GM18868 (cell line): ENCODE data around the gene GPR158.

Experiments
- ATAC-seq: cut with Tn5 transposase; IDR thresholded peaks from one replicate; pipeline ENCODE4 v1.9.1; 2021; ENCODE audit warnings: mild to moderate bottlenecking, moderate library complexity; ENCODE audit not compliant: unreplicated experiment

Gene GPR158

GRCh38 chr10:25392132-25392531 lies 217.3 kb downstream of the GPR158 start:
- ATAC-seq: no peak

DNA sequence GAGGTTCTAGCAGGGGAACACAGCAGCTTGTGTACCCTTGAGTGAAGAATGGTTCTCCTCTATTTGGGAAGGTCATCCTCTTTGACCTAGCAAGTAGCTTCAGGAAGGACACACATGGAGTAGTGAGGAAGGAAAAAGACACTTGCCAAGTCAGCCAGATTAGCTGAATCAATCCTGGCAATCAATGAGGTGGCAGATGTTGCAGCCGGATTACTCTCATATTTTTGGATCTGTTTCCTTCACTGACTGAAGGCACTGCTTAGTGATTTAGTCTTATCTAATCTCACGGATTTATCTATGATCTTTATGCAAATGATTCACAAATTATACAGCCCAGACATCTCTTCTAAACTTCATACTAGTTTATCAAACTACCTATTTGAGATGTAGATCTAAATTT lies 218.8 kb downstream of the GPR158 start:
- ATAC-seq: no peak

GRCh38 chr10:25398680-25399079 lies 223.9 kb downstream of the GPR158 start:
- ATAC-seq: no peak

GRCh38 chr10:25405871-25406270 lies 231.1 kb downstream of the GPR158 start:
- no peak for ATAC-seq

DNA sequence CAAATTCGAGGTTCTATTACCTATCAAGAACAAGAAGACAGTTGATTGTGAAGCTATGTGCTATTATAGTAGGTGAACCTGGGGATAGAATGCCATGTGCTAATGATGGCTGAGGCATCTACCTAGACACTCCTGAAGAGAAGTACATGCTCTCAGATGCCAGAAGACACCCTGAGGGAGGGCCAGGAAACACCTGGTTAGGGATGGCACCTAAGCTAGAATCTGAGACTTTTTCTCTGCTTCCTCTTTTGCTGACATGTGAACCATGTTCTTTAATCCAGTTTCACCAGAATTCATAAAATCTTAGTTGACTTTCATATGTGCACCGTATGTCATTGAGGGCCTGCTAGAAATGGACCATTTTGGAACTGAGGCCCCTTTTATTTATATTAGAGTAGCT lies 242.8 kb downstream of the GPR158 start:
- ATAC-seq: no peak

DNA sequence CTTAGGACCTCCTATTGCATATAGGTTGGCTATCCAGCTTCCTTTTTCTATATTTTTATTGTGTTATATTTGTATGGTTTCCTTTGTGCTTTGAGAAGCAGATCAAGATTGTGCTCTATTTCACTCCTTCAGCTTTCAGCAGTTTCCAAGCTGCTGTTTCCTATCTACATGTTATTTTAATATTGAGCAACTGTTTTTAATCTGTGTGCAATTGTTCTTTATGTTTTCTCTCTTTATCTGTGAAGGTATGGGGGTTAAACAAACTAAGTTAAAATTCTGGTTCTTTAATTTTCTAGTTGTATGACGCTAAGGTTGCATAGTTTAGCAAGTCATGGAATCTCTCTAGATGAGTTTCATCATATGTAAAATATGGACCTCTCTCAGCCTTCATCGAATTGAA lies 251.0 kb downstream of the GPR158 start:
- ATAC-seq: no peak

DNA sequence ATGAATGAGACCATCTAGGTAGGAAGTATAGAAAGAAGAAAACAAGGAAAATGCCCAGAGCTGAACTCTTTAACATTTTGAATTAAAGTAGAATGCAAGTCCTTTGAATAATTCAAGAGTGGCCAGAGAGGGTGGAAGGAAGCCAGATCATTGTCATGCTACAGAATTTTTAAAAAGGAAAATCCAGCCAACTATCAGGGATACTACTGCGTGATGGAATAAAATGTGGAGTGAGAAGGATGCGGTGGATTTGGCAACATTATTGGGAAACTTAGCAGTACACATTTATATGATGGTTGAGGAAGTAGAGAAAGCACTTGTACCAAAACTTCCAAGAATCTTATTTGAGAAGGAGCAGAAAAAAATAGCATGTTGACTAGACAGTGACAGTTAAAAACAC lies 261.6 kb downstream of the GPR158 start:
- ATAC-seq: no peak

GRCh38 chr10:25441270-25441669 lies 266.5 kb downstream of the GPR158 start:
- no peak for ATAC-seq

DNA sequence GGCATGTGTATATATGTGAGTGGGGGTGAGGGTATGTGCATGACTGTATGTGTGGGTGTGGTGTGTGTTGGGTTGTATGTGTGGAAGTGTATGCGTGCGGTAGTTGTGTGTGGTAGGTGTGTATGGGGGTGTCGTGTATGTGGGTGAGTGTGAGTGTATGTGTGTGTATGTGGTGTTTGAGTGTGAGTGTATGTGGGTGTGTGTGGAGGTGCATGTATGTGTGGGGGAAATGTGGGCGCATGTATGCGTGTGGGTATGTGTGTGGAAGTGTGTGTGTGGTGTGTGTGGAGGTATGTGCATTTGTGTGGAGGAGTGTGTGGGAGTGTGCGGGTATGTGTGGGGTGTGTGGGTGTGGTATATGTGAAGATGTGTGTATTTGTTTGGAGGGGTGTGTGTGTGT lies 269.5 kb downstream of the GPR158 start:
- ATAC-seq: no peak

DNA sequence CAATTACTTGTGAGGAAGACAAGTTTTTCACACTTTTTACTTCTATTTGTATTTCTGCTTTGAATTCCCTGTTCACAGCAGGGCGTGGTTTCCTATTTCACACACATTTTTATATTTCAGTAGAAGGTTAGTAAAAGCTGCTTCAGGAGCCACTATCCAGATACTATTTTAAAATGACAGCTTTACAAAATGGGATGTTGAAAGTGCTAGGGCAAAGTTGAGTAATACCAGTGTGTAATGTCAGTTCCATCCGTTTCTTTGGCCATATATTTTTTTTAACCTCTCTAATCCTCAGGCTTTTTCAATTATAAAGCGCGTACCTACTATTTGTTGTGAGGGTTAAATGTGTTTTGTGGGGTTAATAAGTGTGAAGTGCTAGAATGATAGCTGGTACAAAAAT lies 276.6 kb downstream of the GPR158 start:
- ATAC-seq: no peak

DNA sequence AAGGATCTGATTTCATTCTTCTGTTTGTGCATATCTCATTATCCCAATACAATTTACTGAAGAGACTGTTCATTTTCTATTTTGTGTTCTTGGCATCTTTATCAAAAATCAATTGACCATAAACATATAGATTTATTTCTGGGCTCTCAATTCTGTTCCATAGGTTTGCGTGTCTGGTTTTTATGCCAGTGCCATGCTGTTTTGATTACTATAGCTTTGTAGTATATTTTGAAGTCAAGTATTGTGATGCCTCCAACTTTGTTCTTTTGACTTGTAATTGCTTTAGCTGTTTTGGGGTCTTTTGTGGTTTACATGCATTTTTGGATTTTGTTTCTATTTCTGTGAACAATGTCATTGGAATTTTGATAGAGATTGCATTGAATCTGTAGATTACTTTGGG lies 278.8 kb downstream of the GPR158 start:
- ATAC-seq: no peak

- no peak for ATAC-seq
Measured at GRCh38 chr10:25455980-25456567, 281.3 kb downstream of the GPR158 start.

- no peak for ATAC-seq
Measured at GRCh38 chr10:25457552-25457951, 282.8 kb downstream of the GPR158 start.

DNA sequence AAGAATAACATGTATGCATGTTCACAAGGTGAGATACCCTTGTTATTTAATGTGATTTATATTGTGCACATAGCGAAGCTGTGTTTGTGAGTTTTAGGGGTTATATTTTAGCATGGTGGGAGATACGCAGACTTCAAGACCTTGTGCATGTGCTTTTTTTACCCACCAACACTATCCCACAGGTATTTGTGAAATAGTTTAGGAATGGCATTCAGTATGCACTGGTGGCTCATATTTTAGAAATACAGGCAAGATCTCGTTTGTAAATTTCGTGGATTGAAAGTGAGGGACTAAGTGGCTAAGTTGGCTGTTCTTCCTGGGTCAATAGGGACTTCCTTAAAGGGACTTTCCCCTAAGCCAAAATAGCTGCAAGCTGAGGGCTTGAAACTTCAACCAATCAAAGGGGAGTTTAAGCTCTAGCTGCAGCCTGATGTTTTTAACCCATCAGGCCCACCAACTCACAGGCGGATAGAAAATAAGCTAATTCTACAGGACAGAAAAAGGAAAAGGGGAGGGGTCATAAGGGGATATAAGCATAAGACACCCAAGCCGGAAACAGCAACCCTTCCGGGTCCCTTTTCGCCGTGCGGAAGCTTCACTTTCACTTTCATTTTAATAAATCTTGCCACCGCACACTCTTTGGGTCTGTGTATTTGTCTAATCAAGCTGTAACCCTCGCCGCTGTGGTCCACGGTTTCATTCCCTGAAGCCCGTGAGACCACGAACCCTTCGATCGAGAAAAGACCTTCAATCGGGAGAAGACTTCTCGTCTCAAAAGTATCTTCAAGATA lies 291.0 kb downstream of the GPR158 start:
- ATAC-seq: no peak

DNA sequence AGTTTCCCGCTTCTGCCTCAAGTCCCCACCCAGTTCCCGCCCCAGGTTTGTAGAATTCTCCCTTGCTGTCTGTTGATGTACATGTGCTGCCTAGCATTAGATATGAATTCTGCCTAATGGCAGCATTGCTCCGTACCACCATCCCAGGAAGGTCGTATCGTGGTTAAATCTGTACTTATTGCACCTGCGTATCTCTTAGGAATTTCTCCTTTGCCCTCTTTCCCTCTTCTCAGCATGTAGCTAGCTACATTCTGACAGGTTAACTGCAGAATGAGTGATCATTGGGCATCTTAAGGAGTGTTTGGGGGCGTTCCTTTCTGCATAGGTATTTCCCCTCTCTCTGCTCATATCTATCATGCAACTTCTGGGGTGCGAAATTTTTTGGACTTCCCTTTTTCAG lies 293.1 kb downstream of the GPR158 start:
- no peak for ATAC-seq

DNA sequence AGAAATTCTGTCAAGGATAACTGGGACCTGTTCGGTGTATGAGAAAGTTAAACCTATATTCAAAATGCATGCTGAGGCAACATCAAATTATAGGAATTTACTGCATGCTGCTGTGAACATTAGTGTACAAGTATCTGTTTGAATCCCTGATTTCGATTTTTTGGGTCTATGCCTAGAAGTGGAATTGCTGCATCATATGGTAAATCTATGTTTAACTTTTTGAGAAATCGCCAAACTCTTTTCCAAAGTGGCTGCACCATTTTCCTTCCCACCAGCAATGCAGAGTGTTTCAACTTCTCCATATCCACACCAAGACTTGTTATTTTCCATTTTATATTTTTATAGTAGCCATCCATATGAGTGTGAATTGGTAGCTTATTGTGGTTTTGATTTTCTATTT lies 306.7 kb downstream of the GPR158 start:
- ATAC-seq: no peak

DNA sequence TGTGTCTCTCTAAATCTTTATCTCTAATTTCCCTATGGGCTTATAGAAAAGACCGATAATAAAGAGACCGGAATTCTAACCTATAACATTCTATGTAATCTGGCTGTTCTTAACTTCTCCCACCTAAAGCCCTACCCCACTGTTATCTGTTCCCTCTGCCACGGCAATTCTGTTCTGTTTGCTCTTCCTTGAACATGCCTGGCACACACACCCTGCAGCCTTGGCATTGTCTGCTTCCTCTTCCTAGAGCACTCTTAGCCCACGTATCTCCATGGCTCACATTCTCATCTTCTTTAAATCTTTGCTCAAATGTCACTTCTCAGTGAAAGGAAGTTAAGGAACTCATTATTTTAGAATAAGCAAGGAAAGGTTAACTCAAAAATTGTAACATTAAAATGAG lies 309.2 kb downstream of the GPR158 start:
- no peak for ATAC-seq

DNA sequence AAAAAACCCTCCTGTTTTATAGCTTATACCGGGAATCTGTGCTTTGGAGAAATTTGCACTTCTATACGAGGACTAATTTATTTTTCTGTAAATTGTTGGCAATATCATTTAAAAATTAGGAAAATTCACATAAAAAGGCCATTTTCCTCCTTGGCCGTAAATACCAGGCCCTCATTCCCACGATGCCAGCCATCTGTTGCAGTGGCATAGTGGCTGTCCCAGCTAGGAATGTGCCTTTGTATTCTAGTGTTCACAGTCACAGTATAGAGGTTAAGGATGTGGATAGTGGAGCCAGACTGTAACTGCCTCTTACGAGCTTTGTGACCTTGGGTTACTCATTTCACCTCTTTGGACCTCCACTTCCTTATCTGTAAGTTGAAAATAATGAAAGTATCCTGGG lies 312.5 kb downstream of the GPR158 start:
- no peak for ATAC-seq

DNA sequence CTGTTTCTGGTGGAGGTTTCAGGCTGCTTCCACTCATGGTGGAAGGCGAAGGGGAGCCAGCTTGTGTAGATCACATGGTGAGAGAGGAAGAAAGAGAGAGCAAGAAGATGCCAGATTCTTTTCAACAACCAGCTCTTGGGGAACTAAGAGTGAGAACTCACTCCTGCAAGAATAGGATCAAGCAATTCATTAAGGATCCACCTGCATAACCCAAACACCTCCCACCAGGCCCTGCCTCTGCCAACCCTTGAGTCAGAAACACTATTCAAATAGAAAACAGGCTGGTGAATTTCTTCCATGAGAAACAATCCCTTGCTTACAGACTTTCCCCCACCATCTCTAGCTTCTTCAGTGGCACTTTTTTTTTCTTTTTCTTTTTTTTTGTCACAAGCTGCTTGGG lies 317.2 kb downstream of the GPR158 start:
- no peak for ATAC-seq

GRCh38 chr10:25492680-25493079 lies 317.9 kb downstream of the GPR158 start:
- ATAC-seq: no peak

DNA sequence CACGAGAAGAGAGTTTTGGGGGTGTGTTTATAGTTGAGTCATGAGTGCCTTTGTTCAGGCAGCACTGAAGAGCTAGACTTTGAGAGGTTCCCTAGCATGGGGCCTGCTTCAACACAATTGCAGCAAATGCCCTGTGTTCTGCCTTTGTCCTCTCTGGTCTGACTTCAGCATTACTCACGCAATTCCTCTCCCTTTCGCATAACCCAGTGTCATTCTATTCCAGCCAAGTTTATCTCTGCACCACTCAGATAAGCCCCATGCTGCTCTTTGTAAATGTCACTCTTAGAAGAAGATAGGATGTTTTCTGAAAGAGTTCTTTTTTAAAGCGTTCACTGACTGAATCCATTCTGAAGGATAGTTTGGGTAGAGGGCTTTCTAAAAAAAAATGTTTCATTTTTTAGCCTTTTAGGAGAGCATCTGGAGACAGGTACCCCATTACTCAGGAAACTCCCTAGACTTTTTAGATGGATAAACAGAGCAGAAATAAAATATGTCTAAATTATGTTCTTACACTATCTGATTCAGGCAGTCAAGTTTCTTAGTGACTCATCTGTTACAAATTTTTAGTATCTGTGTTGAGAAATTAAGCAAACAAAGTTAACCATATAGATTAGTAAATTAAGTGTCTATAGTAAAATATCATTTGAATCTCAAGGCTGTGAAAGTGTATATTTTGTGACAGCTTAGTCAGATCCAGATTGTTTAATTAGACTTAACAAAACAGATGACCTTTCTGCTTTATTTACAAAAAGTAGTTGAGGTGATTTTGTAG lies 318.5 kb downstream of the GPR158 start:
- no peak for ATAC-seq

- ATAC-seq: no peak
Measured at GRCh38 chr10:25497246-25497645, 322.4 kb downstream of the GPR158 start.
